ENCODE results near the gene SIRT3.

Gene SIRT3

DNA sequence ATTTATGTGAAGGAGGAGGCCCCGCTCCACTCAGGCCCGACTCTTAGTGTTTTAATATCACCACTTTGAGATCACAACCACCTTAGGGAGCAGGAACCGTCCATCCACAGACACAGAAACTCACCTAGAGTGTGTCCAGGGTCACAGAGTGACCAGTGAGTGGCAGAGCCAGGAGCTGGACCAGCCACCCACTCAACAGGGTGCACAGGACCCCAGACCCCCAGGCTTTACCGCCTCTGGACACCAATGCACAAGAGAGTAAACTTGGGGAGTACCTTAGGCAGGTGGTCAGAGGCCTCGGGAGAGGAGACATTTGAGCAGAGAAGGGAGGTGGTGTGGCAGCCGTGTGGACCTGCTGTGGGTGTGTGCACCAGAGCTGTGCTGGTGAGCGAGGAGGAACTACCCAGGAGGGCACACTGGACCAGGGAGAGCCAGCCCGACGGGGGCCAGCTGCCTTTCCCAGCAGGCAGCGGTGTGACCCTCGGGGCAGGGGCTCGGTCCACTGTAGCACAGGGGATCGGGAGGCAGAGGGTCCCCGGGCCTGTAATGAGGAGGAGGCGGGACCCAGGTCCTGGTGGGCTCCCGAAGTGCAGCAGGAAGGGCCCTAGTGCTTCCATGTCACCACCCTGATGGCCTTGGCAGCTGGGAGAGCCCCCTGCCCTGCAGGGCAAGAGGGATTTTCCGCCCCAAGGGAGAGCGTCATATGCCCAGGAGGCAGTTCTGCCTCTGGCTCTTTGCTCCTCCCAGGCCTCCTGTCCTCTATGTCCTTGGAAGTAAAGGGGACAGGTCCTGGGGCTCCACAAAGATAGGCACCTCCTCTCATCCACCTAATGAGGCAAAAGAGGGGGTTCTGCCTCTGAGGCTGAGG, 34.5 kb upstream of the SIRT3 start:
- no peak for DNase-seq (ENCODE audit: low spot score)

DNA sequence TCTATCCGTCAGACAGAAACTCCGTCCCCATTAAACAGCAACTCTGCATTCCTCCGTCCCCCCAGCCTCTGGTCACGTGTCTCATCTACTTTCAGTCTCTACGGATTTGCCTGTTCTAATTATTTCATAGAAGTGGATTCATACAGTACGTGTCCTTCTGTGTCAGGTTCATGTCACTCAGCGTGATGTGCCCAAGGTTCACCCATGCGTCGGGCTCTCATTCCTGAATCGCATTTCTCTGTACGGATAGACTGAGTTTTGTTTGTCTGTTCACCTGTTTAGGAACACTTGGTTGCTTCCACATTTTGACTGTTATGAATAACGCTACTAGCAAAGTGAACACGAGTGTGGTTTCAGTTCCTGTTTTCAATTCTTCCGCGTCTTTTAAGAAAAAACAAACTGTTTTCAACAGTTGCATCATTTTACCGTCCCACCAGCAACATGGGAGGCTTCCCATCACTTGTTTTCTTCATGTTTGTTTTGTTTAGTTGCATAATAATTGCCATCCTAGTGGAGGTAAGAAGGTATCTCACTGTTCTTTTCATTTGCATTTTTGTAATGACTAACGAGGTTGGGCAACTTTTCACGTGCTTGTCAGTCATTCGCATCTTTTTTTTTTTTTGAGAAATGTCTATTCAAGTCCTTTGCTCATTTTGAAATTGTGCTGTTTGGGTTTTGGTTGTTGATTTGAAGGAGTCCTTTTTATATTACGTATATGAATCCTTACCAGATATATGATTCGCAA, 33.2 kb upstream of the SIRT3 start:
- DNase-seq (ENCODE audit: low spot score), result no peak

- peak; percentile 69 for DNase-seq (ENCODE audit: low spot score)
These were observed 32.6 kb upstream of the SIRT3 start for GRCh38 chr11:268716-269145.

- DNase-seq (ENCODE audit: low spot score), result no peak
These were observed 31.4 kb upstream of the SIRT3 start for GRCh38 chr11:267491-267994.

- DNase-seq (ENCODE audit: low spot score), result no peak
These were observed 30.7 kb upstream of the SIRT3 start for GRCh38 chr11:266676-267439.

GRCh38 chr11:261624-262023, 25.5 kb upstream of the SIRT3 start:
- DNase-seq (ENCODE audit: low spot score), result no peak

- no peak for DNase-seq (ENCODE audit: low spot score)
These were observed 23.3 kb upstream of the SIRT3 start for GRCh38 chr11:259413-259812.

- DNase-seq (ENCODE audit: low spot score), result no peak
These were observed 21.8 kb upstream of the SIRT3 start for GRCh38 chr11:257766-258493.

- DNase-seq (ENCODE audit: low spot score), result no peak
These were observed 21.0 kb upstream of the SIRT3 start for GRCh38 chr11:256952-257737.

DNA sequence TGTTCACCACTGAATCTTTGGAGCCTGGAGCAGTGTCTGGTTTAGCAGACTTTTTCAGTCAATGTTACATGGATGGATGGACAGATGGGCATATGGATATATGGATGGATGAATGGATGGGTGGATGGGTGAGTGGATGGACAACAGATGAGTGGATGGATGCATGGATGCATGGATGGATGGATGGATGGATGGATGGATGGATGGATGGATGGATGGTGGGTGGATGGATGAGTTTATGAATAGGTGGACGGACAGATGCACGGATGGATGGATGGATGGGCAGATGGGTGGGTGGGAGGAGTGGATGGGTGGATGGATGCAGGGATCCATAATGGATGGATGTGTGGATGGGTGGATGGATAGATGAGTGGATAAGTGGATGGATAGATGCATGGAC, 19.7 kb upstream of the SIRT3 start:
- no peak for DNase-seq (ENCODE audit: low spot score)

GRCh38 chr11:255176-255575, 19.0 kb upstream of the SIRT3 start:
- DNase-seq (ENCODE audit: low spot score), result no peak

DNA sequence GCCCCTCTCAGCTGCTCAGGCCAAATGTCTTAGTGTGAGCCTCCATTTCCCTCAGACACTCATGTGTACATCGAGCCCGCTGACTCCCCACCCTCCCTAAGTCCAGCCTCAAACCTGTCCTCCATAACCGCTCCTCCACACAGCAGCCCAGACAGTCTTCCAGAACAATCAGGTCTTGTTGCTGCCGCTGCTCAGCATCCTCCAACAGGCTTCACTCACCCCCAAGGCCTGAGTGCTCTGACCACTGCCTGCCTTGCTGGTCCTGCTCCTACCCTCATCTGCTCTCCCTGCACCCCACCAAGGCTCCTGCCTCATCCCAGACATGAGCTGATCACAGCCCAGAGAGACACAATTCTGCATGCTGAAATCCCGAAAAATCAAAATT, 17.7 kb upstream of the SIRT3 start:
- DNase-seq (ENCODE audit: low spot score), result no peak

DNA sequence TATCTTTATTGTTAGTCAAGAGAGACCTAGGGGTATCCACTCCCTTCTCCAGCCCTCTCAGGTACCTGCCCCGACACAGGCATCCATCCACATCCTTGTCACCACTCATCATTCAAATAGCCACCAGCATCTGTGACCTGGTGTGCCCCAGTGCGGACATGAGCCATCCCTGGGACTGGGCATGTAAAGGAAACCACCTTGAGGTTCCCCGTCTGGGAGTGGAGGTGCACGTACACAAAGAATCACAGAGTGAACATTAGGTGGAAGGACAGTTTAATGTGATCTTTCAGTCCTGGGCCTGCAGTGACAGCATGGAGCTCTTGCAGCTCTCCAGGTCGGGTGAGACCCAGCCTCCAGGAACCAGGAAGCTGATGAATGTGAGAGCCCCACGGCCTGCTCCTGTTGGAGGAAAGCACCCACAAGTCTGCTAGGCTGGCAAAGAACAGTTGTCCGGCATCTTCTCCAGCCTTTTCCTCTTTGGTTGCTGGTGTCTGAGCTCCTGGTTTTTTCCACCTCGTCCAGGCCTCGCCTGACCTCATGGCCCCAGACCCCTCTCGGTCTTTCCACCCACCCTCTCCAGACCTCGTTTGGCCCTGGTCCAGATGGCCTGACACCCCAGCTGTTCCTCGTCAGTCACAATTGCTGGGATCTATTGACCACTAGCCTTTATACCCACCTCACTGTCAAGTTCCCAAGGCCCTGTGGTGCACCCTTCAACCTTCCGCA, 17.2 kb upstream of the SIRT3 start:
- no peak for DNase-seq (ENCODE audit: low spot score)

DNA sequence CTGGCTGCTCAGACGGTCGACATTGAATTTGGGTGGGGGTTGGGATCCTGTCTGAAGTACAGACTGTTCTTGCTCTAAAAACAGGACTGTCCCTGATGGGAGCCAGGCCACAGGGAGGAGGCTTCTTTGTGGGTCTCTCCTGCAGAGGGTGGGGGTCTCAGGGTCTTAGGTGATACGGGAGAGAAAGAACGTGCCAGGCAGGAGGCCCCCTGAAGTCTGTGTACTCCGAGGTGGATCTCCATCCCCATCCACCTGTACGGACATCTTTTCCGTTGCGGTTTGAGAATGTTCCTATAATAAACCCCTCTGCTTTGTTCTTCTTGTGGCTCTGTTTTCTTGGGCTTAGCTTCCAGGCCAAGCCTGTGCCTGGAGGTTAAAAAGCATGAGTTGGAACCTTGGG, 16.5 kb upstream of the SIRT3 start:
- DNase-seq (ENCODE audit: low spot score), result no peak

- no peak for DNase-seq (ENCODE audit: low spot score)
These were observed 15.4 kb upstream of the SIRT3 start for GRCh38 chr11:251550-251949.

DNA sequence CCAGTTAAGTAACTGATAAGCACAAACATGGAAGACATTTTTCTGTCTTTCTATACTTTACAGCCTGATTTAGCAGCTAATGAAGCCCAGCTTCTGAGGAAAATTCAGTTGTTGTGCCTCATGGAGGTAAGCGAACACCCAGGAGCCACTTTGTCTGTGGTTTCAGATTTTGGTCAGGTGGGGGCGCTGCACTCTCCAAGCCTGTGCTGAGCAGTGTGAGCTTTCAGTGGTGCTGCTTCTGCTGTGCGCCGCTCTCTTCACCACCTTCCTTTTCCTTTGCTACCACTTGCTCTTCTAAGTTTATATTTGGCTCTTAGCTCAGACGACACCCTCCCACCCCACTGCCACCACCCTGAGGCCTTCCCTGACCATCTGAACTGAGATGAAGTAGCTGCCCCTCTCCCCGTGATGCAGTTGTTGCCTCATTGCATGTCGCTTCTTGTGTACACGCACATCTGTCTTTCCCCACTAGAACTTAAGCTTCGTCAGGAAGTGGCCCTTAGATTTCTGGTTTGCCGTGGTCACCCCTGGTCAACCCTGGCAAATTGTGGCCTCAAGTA, 14.7 kb upstream of the SIRT3 start:
- DNase-seq (ENCODE audit: low spot score), result peak; percentile 54

- DNase-seq (ENCODE audit: low spot score), result no peak
These were observed 14.1 kb upstream of the SIRT3 start for GRCh38 chr11:250274-250673.

- no peak for DNase-seq (ENCODE audit: low spot score)
These were observed 12.9 kb upstream of the SIRT3 start for GRCh38 chr11:249062-249461.

DNA sequence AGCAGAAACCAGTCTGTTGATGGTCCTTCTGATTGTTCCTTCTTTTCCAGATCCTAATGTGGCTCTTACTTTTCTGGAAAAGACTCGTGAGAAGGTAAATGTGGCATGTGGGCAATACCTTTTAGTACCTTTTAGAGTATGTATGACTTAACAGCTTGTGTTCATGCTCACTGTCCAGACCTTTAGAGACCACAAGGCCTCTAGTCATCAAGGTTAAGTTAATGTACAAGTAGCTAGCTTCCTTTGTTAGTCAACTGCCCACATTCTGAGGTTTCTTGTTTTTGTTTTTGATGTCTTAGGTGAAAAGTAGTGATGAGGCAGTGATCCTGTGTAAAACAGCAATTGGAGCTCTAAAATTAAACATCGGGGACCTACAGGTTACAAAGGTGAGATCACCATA, 8.2 kb upstream of the SIRT3 start:
- DNase-seq (ENCODE audit: low spot score), result no peak

GRCh38 chr11:241634-242033, 5.5 kb upstream of the SIRT3 start:
- DNase-seq (ENCODE audit: low spot score), result no peak
